Peyer's patch (tissue), 4 donors: Measurements from ENCODE around the gene NLGN2.

Experiments
- CTCF ChIP-seq, 6 experiments: fragments of 450-650 bp in 4 of 6; fragments of 200-600 bp in 2 of 6; sonication (generic) in 1 of 6; IDR thresholded peaks; one replicate each; pipeline ENCODE4 v1.5.1; 2017 to 2019; ENCODE audit warnings: antibody characterized with exemption in 6 of 6, mild to moderate bottlenecking in 3 of 6, moderate library complexity in 1 of 6
- POLR2A ChIP-seq, 2 donors: fragments of 450-650 bp; IDR thresholded peaks; one replicate each; pipeline ENCODE4 v1.5.1; 2017; ENCODE audit warnings: antibody characterized with exemption in 2 of 2, mild to moderate bottlenecking in 2 of 2, moderate library complexity in 2 of 2

DNA sequence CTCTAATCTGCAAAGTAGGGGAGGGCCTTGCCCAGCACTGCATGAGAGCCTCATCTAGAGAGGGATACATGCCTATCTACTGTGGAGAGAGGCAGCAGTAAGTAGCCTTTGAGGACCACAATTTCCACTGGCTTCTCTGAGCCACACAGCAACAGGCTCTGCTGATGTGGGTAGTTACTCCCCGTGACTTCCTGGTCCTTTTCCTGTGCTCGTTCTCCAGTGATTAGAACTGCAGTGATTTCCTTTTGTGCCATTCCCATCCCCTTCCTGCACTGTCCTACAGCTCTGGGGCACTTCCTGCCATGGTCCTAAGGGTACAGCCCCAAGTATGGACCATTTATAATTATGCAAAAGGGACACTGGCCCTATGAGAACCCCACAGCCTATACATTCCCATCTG is 16.3 kb upstream of the NLGN2 start:
- TF ChIP-seq CTCF (IDR thresholded peaks at IDR 0.05) = no peak
- no peak for TF ChIP-seq POLR2A (IDR thresholded peaks at IDR 0.05)
